Epithelial cell of proximal tubule (primary cell): ENCODE data around the gene GLYATL3. TPM values are rescaled to one million over a fixed set of nuclear protein-coding genes. Genes with fewer than 3 reads are reported as not detected.

Experiments used
- DNase-seq: peaks from one replicate; pipeline ENCODE4 v3.0.0-alpha.2; 2011; ENCODE audit warnings: low read depth
- H3K4me3 ChIP-seq: 2 replicates; pipeline ENCODE4 v1.5.1; 2011; ENCODE audit warnings: low read depth, mild to moderate bottlenecking, low read length
- total RNA-seq: library from RNA; depleted of rRNA; stranded (reverse); fragments of >200 nt; gene quantifications from 2 replicates; pipeline ENCODE4 v1.2.3, GENCODE V29; 2015
- TF ChIP-seq, protein P1 (sequence below): conservative IDR thresholded peaks from 2 replicates; pipeline ENCODE4 v1.5.1; 2012; ENCODE audit warnings: low read depth, mild to moderate bottlenecking, low read length

GLYATL3 gene
- total RNA-seq, 1 donor from 2014 or later, result not detected

DNA sequence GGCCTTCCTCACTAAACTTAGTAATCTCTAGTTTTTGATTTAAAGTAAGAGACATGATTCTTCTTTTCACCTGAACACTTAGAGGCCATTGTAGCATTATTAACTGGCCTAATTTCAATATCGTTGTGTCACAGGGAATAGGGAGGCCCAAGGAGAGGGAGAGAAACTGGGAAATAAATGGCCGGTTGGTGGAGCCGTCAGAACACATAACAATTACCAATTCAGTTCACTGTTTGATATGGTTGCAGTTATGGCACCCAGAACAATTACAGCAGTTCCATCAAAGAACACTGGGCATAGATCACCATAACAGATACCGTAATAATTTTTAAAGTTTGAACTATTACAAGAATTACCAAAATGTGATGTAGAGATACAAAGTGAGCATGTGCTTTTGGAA is 9.1 kb upstream of the GLYATL3 start:
- TF ChIP-seq, protein P1, sequence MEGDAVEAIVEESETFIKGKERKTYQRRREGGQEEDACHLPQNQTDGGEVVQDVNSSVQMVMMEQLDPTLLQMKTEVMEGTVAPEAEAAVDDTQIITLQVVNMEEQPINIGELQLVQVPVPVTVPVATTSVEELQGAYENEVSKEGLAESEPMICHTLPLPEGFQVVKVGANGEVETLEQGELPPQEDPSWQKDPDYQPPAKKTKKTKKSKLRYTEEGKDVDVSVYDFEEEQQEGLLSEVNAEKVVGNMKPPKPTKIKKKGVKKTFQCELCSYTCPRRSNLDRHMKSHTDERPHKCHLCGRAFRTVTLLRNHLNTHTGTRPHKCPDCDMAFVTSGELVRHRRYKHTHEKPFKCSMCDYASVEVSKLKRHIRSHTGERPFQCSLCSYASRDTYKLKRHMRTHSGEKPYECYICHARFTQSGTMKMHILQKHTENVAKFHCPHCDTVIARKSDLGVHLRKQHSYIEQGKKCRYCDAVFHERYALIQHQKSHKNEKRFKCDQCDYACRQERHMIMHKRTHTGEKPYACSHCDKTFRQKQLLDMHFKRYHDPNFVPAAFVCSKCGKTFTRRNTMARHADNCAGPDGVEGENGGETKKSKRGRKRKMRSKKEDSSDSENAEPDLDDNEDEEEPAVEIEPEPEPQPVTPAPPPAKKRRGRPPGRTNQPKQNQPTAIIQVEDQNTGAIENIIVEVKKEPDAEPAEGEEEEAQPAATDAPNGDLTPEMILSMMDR, result no peak
- H3K4me3 ChIP-seq, result no peak overlapping the region
- DNase-seq, result no peak

DNA sequence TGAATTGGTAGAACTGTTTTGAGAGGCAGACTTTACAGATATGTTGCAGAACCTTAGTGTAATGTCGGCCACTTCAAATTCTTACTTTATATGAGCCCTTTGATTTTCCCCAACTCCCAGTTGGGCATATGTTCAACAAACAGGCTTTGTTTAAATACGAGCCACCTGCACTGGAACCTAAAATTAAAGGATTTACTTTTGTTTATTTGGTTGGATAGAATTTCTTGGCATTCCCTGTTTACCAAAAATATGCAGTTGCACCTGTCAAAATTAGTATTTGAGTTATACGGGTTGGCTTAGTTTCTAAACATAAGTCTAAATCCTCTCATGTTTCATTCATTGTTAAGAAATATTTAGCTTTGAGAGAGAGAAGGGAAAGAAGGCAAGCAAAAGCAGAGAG is 2.4 kb upstream of the GLYATL3 start:
- H3K4me3 ChIP-seq, result no peak overlapping the region
- DNase-seq, result no peak
- TF ChIP-seq, protein P1, result no peak

DNA sequence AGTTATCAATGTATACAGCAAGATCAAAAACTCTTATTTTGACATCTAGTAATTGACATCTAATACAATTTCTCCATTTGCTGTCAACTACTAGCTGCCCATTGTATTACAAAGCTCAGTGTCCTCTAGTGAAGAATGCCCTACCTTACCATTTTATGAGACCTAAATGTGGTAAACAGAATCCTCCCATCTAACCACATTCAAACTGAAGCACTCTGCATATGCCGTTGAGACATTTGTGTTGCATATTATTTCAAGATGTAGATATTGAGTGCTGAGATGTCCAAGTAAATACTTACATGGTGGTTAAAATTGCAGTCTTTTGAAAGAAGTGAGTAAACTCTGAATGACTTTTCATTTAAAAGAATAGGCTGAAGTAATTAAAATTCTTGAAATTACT is 597 bp upstream of the GLYATL3 start:
- DNase-seq, result no peak
- no peak overlapping the region for H3K4me3 ChIP-seq
- TF ChIP-seq, protein P1, result no peak

DNA sequence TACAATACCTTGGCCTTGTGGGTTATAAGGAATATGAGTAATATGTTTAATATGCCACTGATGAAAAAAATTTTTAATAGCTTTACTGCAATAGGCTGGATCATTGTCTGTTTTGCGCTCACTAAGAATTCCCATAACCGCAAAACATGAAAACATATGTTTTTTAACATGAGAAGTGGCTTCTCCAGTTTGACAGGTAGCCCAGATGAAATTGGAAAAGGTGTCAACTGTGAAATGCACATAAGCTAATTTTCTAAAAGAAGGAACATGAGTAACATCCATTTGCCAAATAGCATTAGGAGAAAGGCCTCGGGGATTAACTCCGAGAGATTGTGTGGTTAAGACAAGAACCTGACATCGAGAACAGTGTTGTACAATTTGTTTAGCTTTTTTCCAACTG is 4.9 kb downstream of the GLYATL3 start:
- TF ChIP-seq, protein P1, result no peak
- no peak overlapping the region for H3K4me3 ChIP-seq
- DNase-seq, result no peak

DNA sequence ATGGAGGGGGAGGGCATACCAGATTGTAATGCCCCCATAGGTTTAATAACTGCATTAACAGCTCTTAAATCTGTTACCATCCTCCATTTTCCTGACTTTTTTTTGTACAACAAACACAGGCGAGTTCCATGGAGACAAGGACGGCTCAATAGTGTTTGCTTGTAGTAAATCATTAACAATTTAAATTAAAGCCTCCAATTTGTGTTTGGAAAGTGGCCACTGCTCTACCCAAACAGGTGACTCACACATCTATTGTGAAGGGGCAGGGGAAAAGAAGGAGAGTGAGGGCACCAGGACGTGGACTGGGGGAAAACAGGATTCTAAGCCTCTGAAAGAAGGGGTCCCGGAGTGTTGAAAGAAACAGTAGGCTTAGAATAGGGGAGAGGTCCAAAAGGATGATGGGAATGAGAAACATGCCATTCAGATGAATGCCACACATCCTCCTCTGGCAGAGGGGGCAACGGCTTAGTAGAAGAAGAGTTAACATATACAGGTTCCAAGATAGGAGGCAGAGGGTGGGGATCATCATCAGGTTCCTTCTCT is 6.9 kb downstream of the GLYATL3 start:
- no peak for DNase-seq
- no peak overlapping the region for H3K4me3 ChIP-seq
- TF ChIP-seq, protein P1, result no peak

DNA sequence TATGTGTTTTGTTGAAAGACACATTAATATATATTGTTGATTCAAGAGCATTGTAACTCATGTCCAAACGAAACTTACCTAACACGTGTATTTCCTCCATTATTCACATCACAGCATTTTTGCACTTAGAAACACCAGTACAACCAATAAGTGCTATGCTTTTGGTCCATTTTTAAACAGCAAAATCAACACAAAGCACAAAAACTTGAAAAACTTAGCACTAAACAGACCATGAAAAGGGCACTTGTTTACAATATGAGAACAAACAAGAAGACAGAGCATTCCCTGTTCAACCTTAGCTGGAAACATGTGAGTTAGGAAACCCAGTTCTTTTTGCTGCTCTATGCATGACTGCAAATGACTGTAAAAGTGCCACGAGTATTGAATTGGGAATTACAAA is 9.6 kb downstream of the GLYATL3 start:
- TF ChIP-seq, protein P1, result no peak
- DNase-seq, result no peak

DNA sequence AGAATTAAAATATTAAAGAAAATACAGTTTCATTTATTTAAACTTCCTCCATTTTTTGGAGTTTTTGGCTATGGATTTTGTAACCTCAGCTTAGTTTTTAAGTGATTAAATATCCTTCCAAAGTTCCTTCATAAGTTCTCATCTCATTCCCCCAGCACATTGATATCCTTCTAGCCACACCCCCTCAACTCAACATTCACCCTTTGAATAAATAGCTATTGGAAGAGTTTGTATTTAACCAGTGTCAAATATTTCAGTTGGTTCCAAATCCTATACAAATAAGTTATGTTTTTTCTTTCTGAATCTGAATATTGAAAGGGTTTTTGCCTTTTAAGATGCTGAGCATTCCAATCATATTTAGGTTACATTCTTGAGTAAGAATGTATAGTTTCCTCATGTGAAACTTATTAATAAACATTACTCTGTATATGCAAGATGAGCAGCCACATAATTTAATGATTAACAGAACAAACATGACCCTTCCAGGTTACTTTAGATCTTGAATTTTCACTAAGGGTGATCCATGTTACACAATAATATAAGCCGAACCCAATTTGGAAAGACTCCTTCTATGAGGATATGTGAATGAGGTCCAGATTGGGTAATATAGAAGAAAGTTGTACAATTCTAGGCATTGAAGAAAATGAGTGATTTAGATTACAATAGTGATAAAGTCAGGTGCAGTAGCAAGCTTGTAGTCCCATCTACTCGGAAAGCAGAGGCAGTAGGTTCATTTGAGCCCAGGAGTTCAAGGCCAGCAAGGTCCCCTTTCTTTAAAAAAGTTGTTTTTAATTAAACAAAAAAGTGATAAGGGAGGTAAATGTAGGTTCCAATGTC is 13.6 kb downstream of the GLYATL3 start:
- no peak for DNase-seq
- TF ChIP-seq, protein P1, result no peak
- H3K4me3 ChIP-seq, result no peak overlapping the region

More for the DNA sequence above, 9.6 kb downstream of the GLYATL3 start:
- no peak overlapping the region for H3K4me3 ChIP-seq
